Neural cell (in vitro differentiated cells): ENCODE results near the gene RNASEL. TPM values are rescaled to one million over a fixed set of nuclear protein-coding genes. Genes with fewer than 3 reads are reported as not detected.

Experiments
- H2AFZ ChIP-seq: fragments of 200-600, 300-800 bp; sonication (generic), shearing (Covaris generic); 2 replicates; pipeline ENCODE4 v1.6.0; 2014; ENCODE audit warnings: low read depth, mild to moderate bottlenecking, antibody characterized with exemption, low read length, moderate library complexity
- H3F3A ChIP-seq: fragments of 200-600 bp; shearing (Covaris generic); 2 replicates; pipeline ENCODE4 v1.6.1; 2016; ENCODE audit warnings: mild to moderate bottlenecking, moderate library complexity, mixed read lengths, antibody characterized with exemption, low read length; ENCODE audit not compliant: insufficient read depth, poor library complexity, severe bottlenecking
- H3K27ac ChIP-seq: fragments of 200-600, 300-800 bp; sonication (generic), shearing (Covaris generic); 2 replicates; pipeline ENCODE4 v1.5.1; 2014; ENCODE audit warnings: mild to moderate bottlenecking, low read length, moderate library complexity
- H3K27me3 ChIP-seq: fragments of 300-800, 200-600 bp; sonication (generic), shearing (Covaris generic); 2 replicates; pipeline ENCODE4 v1.6.0; 2014; ENCODE audit warnings: mild to moderate bottlenecking, low read depth, low read length, moderate library complexity; ENCODE audit not compliant: insufficient read depth
- H3K36me3 ChIP-seq: fragments of 300-800, 200-600 bp; sonication (generic), shearing (Covaris generic); 2 replicates; pipeline ENCODE4 v1.5.1; 2014; ENCODE audit warnings: mild to moderate bottlenecking, antibody characterized with exemption, low read length, moderate library complexity; ENCODE audit not compliant: insufficient read depth
- H3K4me2 ChIP-seq: fragments of 300-800, 200-600 bp; sonication (generic), shearing (Covaris generic); 2 replicates; pipeline ENCODE4 v1.6.0; 2014; ENCODE audit warnings: mild to moderate bottlenecking, low read length
- H3K4me3 ChIP-seq: fragments of 300-800, 200-600 bp; sonication (generic), shearing (Covaris generic); 2 replicates; pipeline ENCODE4 v1.5.1; 2014; ENCODE audit warnings: mild to moderate bottlenecking, low read length, moderate library complexity
- H3K79me2 ChIP-seq: fragments of 200-600 bp; shearing (Covaris generic); replicated peaks from 2 replicates; pipeline ENCODE4 v1.6.0; 2014; ENCODE audit warnings: mild to moderate bottlenecking, low read length, moderate library complexity; ENCODE audit not compliant: insufficient read depth
- H3K9ac ChIP-seq: fragments of 300-800, 200-600 bp; sonication (generic), shearing (Covaris generic); 2 replicates; pipeline ENCODE4 v1.6.1; 2016; ENCODE audit warnings: mild to moderate bottlenecking, low read length, mixed read lengths
- H3K9me2 ChIP-seq: fragments of 200-600 bp; shearing (Covaris generic); 2 replicates; pipeline ENCODE4 v1.6.1; 2016; ENCODE audit warnings: mild to moderate bottlenecking, low read length, mixed read lengths; ENCODE audit not compliant: insufficient read depth
- H3K9me3 ChIP-seq: fragments of 200-600, 300-800 bp; sonication (generic), shearing (Covaris generic); 2 replicates; pipeline ENCODE4 v1.6.1; 2016; ENCODE audit warnings: mild to moderate bottlenecking, mixed run types, low read length, moderate library complexity, mixed read lengths
- H4K20me1 ChIP-seq: fragments of 200-600 bp; shearing (Covaris generic); 2 replicates; pipeline ENCODE4 v1.6.1; 2016; ENCODE audit warnings: mild to moderate bottlenecking, mixed run types; ENCODE audit not compliant: insufficient read depth
- EP300 ChIP-seq: fragments of 450-650 bp; conservative IDR thresholded peaks from 2 replicates; pipeline ENCODE4 v1.6.1; 2014; ENCODE audit warnings: antibody characterized with exemption, mild to moderate bottlenecking, moderate library complexity; ENCODE audit not compliant: poor library complexity, severe bottlenecking
- EZH2 ChIP-seq: fragments of 200-600, 300-800 bp; shearing (Covaris generic), sonication (generic); IDR thresholded peaks from 2 replicates; pipeline ENCODE4 v1.6.1; 2014; ENCODE audit warnings: antibody characterized with exemption, low read length, borderline replicate concordance, mild to moderate bottlenecking; ENCODE audit not compliant: insufficient read depth, poor library complexity, severe bottlenecking
- MXI1 ChIP-seq: fragments of 450-650 bp; conservative IDR thresholded peaks from 2 replicates; pipeline ENCODE4 v1.6.1; 2014; ENCODE audit warnings: antibody characterized with exemption, mild to moderate bottlenecking; ENCODE audit not compliant: poor library complexity, severe bottlenecking
- POLR2AphosphoS5 ChIP-seq: IDR thresholded peaks from 2 replicates; pipeline ENCODE4 v1.6.1; 2012
- RAD21 ChIP-seq: fragments of 450-650 bp; conservative IDR thresholded peaks from 2 replicates; pipeline ENCODE4 v1.6.1; 2014; ENCODE audit warnings: antibody characterized with exemption, mild to moderate bottlenecking, moderate library complexity
- SMC3 ChIP-seq: fragments of 450-650 bp; conservative IDR thresholded peaks from 2 replicates; pipeline ENCODE4 v1.6.1; 2014; ENCODE audit warnings: antibody characterized with exemption, mild to moderate bottlenecking, moderate library complexity; ENCODE audit not compliant: poor library complexity
- TAF1 ChIP-seq: IDR thresholded peaks from 2 replicates; pipeline ENCODE4 v1.6.1; 2012; ENCODE audit warnings: low read depth
- polyA plus RNA-seq: library from polyadenylated mRNA; depleted of rRNA; stranded (reverse); fragments of >200 nt; gene quantifications from 2 replicates; pipeline ENCODE4 v1.2.3, GENCODE V29; 2014
- TF ChIP-seq, protein P1 (sequence below): fragments of 450-650 bp; IDR thresholded peaks from 2 replicates; pipeline ENCODE4 v1.5.1; 2014; ENCODE audit warnings: antibody characterized with exemption, mild to moderate bottlenecking, moderate library complexity; ENCODE audit not compliant: poor library complexity, severe bottlenecking
- TF ChIP-seq, protein P2 (sequence below): IDR thresholded peaks from 2 replicates; pipeline ENCODE4 v1.6.1; 2012; ENCODE audit warnings: borderline replicate concordance

RNASEL gene
- polyA plus RNA-seq, 1 donor from 2014 or later: 0.47 TPM

GRCh38 chr1:182615468-182616129 is 26.5 kb upstream of the RNASEL start:
- Histone ChIP-seq H3K79me2 (no peaks in the 10 kb centered on the region), H3K4me2 (no peak overlapping the region), H3K27me3 (peaks cover 26% of the 10 kb centered on the region), H3K36me3 (no peaks in the 10 kb centered on the region), H3K9me2 (no peaks in the 10 kb centered on the region), H4K20me1 (no peaks in the 10 kb centered on the region), H3F3A (peaks cover 6% of the 10 kb centered on the region), H3K4me3 (peak overlapping the region; percentile 63), H3K9ac (peak overlapping the region; percentile 37), H3K27ac (no peak overlapping the region), H3K9me3 (no peaks in the 10 kb centered on the region), H2AFZ (no peak overlapping the region)
- no peak for TF ChIP-seq POLR2AphosphoS5
- TF ChIP-seq, protein P1, sequence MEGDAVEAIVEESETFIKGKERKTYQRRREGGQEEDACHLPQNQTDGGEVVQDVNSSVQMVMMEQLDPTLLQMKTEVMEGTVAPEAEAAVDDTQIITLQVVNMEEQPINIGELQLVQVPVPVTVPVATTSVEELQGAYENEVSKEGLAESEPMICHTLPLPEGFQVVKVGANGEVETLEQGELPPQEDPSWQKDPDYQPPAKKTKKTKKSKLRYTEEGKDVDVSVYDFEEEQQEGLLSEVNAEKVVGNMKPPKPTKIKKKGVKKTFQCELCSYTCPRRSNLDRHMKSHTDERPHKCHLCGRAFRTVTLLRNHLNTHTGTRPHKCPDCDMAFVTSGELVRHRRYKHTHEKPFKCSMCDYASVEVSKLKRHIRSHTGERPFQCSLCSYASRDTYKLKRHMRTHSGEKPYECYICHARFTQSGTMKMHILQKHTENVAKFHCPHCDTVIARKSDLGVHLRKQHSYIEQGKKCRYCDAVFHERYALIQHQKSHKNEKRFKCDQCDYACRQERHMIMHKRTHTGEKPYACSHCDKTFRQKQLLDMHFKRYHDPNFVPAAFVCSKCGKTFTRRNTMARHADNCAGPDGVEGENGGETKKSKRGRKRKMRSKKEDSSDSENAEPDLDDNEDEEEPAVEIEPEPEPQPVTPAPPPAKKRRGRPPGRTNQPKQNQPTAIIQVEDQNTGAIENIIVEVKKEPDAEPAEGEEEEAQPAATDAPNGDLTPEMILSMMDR: no peak
- TF ChIP-seq SMC3: no peak
- no peak for TF ChIP-seq MXI1
- TF ChIP-seq EP300: no peak
- no peak for TF ChIP-seq EZH2
- no peak for TF ChIP-seq TAF1

- H3F3A ChIP-seq: peaks cover 6% of the 10 kb centered on the region
- no peaks in the 10 kb centered on the region for H3K9me3 ChIP-seq
- H3K27me3 ChIP-seq: peaks cover 26% of the 10 kb centered on the region
- peak overlapping the region; percentile 63 for H3K4me3 ChIP-seq
- no peaks in the 10 kb centered on the region for H3K79me2 ChIP-seq
- TF ChIP-seq TAF1 (no peak), MXI1 (peak; percentile 21)
- TF ChIP-seq, protein P1: peak; percentile 48
- no peak overlapping the region for H2AFZ ChIP-seq
- no peaks in the 10 kb centered on the region for H3K9me2 ChIP-seq
- H3K4me2 ChIP-seq: no peak overlapping the region
- no peak overlapping the region for H3K27ac ChIP-seq
- no peaks in the 10 kb centered on the region for H4K20me1 ChIP-seq
- H3K9ac ChIP-seq: peak overlapping the region; percentile 37
- no peaks in the 10 kb centered on the region for H3K36me3 ChIP-seq
Measured at GRCh38 chr1:182614796-182615454, 25.9 kb upstream of the RNASEL start.

- H3K9me2 ChIP-seq: no peaks in the 10 kb centered on the region
- H2AFZ ChIP-seq: no peak overlapping the region
- no peaks in the 10 kb centered on the region for H3K79me2 ChIP-seq
- H3K4me3 ChIP-seq: no peak overlapping the region
- no peak overlapping the region for H3K9ac ChIP-seq
- peaks cover 26% of the 10 kb centered on the region for H3K27me3 ChIP-seq
- H3K4me2 ChIP-seq: no peak overlapping the region
- no peaks in the 10 kb centered on the region for H4K20me1 ChIP-seq
- no peak overlapping the region for H3K27ac ChIP-seq
- H3F3A ChIP-seq: no peaks in the 10 kb centered on the region
- H3K9me3 ChIP-seq: no peaks in the 10 kb centered on the region
- no peaks in the 10 kb centered on the region for H3K36me3 ChIP-seq
- TF ChIP-seq, protein P1: no peak
- TF ChIP-seq POLR2AphosphoS5: no peak
- no peak for TF ChIP-seq TAF1
- TF ChIP-seq MXI1: no peak
- no peak for TF ChIP-seq SMC3
- no peak for TF ChIP-seq RAD21
- TF ChIP-seq, protein P2, sequence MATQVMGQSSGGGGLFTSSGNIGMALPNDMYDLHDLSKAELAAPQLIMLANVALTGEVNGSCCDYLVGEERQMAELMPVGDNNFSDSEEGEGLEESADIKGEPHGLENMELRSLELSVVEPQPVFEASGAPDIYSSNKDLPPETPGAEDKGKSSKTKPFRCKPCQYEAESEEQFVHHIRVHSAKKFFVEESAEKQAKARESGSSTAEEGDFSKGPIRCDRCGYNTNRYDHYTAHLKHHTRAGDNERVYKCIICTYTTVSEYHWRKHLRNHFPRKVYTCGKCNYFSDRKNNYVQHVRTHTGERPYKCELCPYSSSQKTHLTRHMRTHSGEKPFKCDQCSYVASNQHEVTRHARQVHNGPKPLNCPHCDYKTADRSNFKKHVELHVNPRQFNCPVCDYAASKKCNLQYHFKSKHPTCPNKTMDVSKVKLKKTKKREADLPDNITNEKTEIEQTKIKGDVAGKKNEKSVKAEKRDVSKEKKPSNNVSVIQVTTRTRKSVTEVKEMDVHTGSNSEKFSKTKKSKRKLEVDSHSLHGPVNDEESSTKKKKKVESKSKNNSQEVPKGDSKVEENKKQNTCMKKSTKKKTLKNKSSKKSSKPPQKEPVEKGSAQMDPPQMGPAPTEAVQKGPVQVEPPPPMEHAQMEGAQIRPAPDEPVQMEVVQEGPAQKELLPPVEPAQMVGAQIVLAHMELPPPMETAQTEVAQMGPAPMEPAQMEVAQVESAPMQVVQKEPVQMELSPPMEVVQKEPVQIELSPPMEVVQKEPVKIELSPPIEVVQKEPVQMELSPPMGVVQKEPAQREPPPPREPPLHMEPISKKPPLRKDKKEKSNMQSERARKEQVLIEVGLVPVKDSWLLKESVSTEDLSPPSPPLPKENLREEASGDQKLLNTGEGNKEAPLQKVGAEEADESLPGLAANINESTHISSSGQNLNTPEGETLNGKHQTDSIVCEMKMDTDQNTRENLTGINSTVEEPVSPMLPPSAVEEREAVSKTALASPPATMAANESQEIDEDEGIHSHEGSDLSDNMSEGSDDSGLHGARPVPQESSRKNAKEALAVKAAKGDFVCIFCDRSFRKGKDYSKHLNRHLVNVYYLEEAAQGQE: no peak
- TF ChIP-seq EP300: no peak
- TF ChIP-seq EZH2: no peak
Measured at GRCh38 chr1:182611787-182612186, 22.7 kb upstream of the RNASEL start.
